B cell (primary cell): Measurements from ENCODE around the gene RING1.

Source experiments
- EZH2 ChIP-seq: IDR thresholded peaks from 2 replicates; pipeline ENCODE4 v1.6.1; 2012; ENCODE audit warnings: borderline replicate concordance, low read depth, mild to moderate bottlenecking, moderate library complexity, low read length; ENCODE audit not compliant: insufficient read depth, poor library complexity, severe bottlenecking
- TF ChIP-seq, protein P1 (sequence below): fragments of 200-600 bp; IDR thresholded peaks from one replicate; pipeline ENCODE4 v1.8.0; 2022; ENCODE audit warnings: antibody characterized with exemption, mild to moderate bottlenecking

DNA sequence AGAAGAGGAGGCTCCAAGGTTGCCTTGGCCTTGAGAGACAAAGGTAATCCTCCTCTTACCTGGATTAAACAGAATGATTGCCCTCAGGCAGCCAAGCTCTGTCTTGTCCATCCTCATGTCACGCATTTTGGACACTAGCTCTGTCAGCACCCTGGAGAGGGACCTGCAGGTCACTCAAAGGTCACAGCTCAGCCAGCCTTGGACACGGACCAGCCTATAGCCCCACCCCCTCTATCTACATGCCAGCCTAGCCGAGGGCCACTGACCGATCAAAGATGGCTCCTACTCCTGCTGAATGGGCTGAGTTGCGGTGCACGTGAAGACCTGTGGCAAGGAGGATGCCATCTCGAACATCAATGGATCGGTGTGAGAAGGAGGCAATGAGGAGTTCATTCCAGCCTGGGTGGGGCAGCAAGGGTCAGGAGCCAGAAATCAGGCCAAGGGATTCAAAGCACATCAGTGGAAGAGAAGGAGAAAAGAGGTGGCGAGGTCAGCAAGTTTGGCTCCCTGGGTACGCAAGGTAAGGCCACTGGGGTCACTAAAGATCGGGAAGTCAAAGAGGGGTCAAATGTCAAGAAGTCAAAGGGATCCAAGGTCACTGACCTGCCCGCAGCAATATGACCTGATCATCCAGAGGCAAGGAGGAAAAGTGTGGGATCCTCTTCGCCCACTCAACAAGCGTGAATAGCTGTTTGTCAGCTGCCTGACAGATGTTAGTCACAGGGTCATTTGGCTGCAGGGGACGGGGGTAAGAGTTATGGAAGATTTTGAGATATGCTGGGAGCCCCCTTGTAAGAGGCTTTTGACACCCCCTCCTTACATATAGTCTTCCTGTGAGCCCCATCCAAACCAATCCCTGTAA lies 12.8 kb upstream of the RING1 start:
- TF ChIP-seq, protein P1, sequence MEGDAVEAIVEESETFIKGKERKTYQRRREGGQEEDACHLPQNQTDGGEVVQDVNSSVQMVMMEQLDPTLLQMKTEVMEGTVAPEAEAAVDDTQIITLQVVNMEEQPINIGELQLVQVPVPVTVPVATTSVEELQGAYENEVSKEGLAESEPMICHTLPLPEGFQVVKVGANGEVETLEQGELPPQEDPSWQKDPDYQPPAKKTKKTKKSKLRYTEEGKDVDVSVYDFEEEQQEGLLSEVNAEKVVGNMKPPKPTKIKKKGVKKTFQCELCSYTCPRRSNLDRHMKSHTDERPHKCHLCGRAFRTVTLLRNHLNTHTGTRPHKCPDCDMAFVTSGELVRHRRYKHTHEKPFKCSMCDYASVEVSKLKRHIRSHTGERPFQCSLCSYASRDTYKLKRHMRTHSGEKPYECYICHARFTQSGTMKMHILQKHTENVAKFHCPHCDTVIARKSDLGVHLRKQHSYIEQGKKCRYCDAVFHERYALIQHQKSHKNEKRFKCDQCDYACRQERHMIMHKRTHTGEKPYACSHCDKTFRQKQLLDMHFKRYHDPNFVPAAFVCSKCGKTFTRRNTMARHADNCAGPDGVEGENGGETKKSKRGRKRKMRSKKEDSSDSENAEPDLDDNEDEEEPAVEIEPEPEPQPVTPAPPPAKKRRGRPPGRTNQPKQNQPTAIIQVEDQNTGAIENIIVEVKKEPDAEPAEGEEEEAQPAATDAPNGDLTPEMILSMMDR = no peak
- TF ChIP-seq EZH2 = no peak
